ENCODE results near the gene NMRK2.
"Not testable (repeated sequence)": the region's sequence is repeated elsewhere in the genome, so short reads cannot be mapped to it uniquely, and the experiment has no call there.

Gene NMRK2

GRCh38 chr19:3932931-3933810 lies at the start of gene NMRK2:
Gene NMRK2, plus strand, starts transcription at chr19:3933069. Its CDS starts 603 bp downstream, at chr19:3933672.
- H3K27me3 ChIP-seq (ENCODE audit: insufficient read depth, low read length, poor library complexity, severe bottlenecking): no peaks in the 10 kb centered on the region
- H3K4me3 ChIP-seq (ENCODE audit: low read length, poor library complexity, severe bottlenecking): no peak within 1 kb of the TSS
- H3K4me1 ChIP-seq (ENCODE audit: insufficient read depth, low read length, poor library complexity, severe bottlenecking): no peaks in the 10 kb centered on the region
- TF ChIP-seq CTCF (conservative IDR thresholded peaks at IDR 0.05; ENCODE audit: low read length) (no peak), EZH2phosphoT487 (IDR thresholded peaks at IDR 0.05; ENCODE audit: borderline replicate concordance) (no peak)
- no peaks in the 10 kb centered on the region for H3F3A ChIP-seq (ENCODE audit: low read depth)
- no peaks in the 10 kb centered on the region for H3K79me2 ChIP-seq (ENCODE audit: insufficient read depth, low read length)
- H3K9me2 ChIP-seq (replicated peaks; ENCODE audit: low read depth, low read length): no peaks in the 10 kb centered on the region
- no peak within 1 kb of the TSS for H3K4me2 ChIP-seq (ENCODE audit: low read depth, low read length, poor library complexity, severe bottlenecking)
- H3K36me3 ChIP-seq (ENCODE audit: insufficient read depth, low read length): no peaks in the 10 kb centered on the region
- no peak within 1 kb of the TSS for H3K9ac ChIP-seq (ENCODE audit: low read depth, low read length, poor library complexity, severe bottlenecking)
- no peaks in the 10 kb centered on the region for H4K20me1 ChIP-seq (ENCODE audit: insufficient read depth, low read length, poor library complexity, severe bottlenecking)
- no peak within 1 kb of the TSS for H2AFZ ChIP-seq (ENCODE audit: low read length)
- H3K9me3 ChIP-seq (ENCODE audit: insufficient read depth, low read depth, low read length): no peaks in the 10 kb centered on the region

GRCh38 chr19:3890591-3890990 lies 42.3 kb upstream of the NMRK2 start:
- H3K36me3 ChIP-seq (ENCODE audit: insufficient read depth, low read length): no peaks in the 10 kb centered on the region
- no peaks in the 10 kb centered on the region for H4K20me1 ChIP-seq (ENCODE audit: insufficient read depth, low read length, poor library complexity, severe bottlenecking)
- no peaks in the 10 kb centered on the region for H3K4me1 ChIP-seq (ENCODE audit: insufficient read depth, low read length, poor library complexity, severe bottlenecking)
- H3K9me3 ChIP-seq (ENCODE audit: insufficient read depth, low read depth, low read length): no peaks in the 10 kb centered on the region
- H3K27me3 ChIP-seq (ENCODE audit: insufficient read depth, low read length, poor library complexity, severe bottlenecking): no peaks in the 10 kb centered on the region
- H3K4me2 ChIP-seq (ENCODE audit: low read depth, low read length, poor library complexity, severe bottlenecking): no peak overlapping the region
- no peak overlapping the region for H3K4me3 ChIP-seq (ENCODE audit: low read length, poor library complexity, severe bottlenecking)
- H3K79me2 ChIP-seq (ENCODE audit: insufficient read depth, low read length): no peaks in the 10 kb centered on the region
- TF ChIP-seq CTCF (conservative IDR thresholded peaks at IDR 0.05; ENCODE audit: low read length): no peak
- no peak for TF ChIP-seq EZH2phosphoT487 (IDR thresholded peaks at IDR 0.05; ENCODE audit: borderline replicate concordance)
- no peaks in the 10 kb centered on the region for H3K9me2 ChIP-seq (replicated peaks; ENCODE audit: low read depth, low read length)
- H2AFZ ChIP-seq (ENCODE audit: low read length): no peak overlapping the region
- H3F3A ChIP-seq (ENCODE audit: low read depth): no peaks in the 10 kb centered on the region
- H3K9ac ChIP-seq (ENCODE audit: low read depth, low read length, poor library complexity, severe bottlenecking): no peak overlapping the region

GRCh38 chr19:3893509-3894179 lies 39.2 kb upstream of the NMRK2 start:
- Histone ChIP-seq H3K36me3 (ENCODE audit: insufficient read depth, low read length) (no peaks in the 10 kb centered on the region), H3K4me3 (ENCODE audit: low read length, poor library complexity, severe bottlenecking) (no peak overlapping the region), H3K27me3 (ENCODE audit: insufficient read depth, low read length, poor library complexity, severe bottlenecking) (no peaks in the 10 kb centered on the region), H2AFZ (ENCODE audit: low read length) (no peak overlapping the region), H4K20me1 (ENCODE audit: insufficient read depth, low read length, poor library complexity, severe bottlenecking) (no peaks in the 10 kb centered on the region), H3K79me2 (ENCODE audit: insufficient read depth, low read length) (no peaks in the 10 kb centered on the region), H3K9me3 (ENCODE audit: insufficient read depth, low read depth, low read length) (peaks cover 3% of the 10 kb centered on the region; the same call in 1 of the 2 replicates), H3K4me1 (ENCODE audit: insufficient read depth, low read length, poor library complexity, severe bottlenecking) (no peaks in the 10 kb centered on the region), H3K9ac (ENCODE audit: low read depth, low read length, poor library complexity, severe bottlenecking) (no peak overlapping the region), H3K9me2 (replicated peaks; ENCODE audit: low read depth, low read length) (no peaks in the 10 kb centered on the region), H3K4me2 (ENCODE audit: low read depth, low read length, poor library complexity, severe bottlenecking) (no peak overlapping the region), H3F3A (ENCODE audit: low read depth) (no peaks in the 10 kb centered on the region)
- TF ChIP-seq EZH2phosphoT487 (IDR thresholded peaks at IDR 0.05; ENCODE audit: borderline replicate concordance) (no peak), CTCF (conservative IDR thresholded peaks at IDR 0.05; ENCODE audit: low read length) (no peak)

GRCh38 chr19:3894959-3895358 lies 37.9 kb upstream of the NMRK2 start:
- not testable (repeated sequence) for H3K4me3 ChIP-seq (ENCODE audit: low read length, poor library complexity, severe bottlenecking); H3K9me3 ChIP-seq (ENCODE audit: insufficient read depth, low read depth, low read length); H3K4me2 ChIP-seq (ENCODE audit: low read depth, low read length, poor library complexity, severe bottlenecking); H2AFZ ChIP-seq (ENCODE audit: low read length); H3K4me1 ChIP-seq (ENCODE audit: insufficient read depth, low read length, poor library complexity, severe bottlenecking); H3K36me3 ChIP-seq (ENCODE audit: insufficient read depth, low read length); H3K27me3 ChIP-seq (ENCODE audit: insufficient read depth, low read length, poor library complexity, severe bottlenecking); H3F3A ChIP-seq (ENCODE audit: low read depth); H3K9me2 ChIP-seq (replicated peaks; ENCODE audit: low read depth, low read length); H4K20me1 ChIP-seq (ENCODE audit: insufficient read depth, low read length, poor library complexity, severe bottlenecking); H3K79me2 ChIP-seq (ENCODE audit: insufficient read depth, low read length); H3K9ac ChIP-seq (ENCODE audit: low read depth, low read length, poor library complexity, severe bottlenecking)

All from Loucy (cell line).